HFFc6 (cell line): Measurements from ENCODE around the gene CDK5R1. TPM values are rescaled to one million over a fixed set of nuclear protein-coding genes. Genes with fewer than 3 reads are reported as not detected.

ENCODE experiments used
- DNase-seq: peaks from one replicate; pipeline ENCODE4 v3.0.0-alpha.2; 2018
- H3K27ac Mint-ChIP-seq: 2 replicates; pipeline ENCODE4 v1.8.0; 2020; ENCODE audit warnings: mild to moderate bottlenecking, mixed read lengths
- H3K27me3 Mint-ChIP-seq: 2 replicates; pipeline ENCODE4 v1.8.0; 2021; ENCODE audit warnings: mild to moderate bottlenecking, moderate library complexity, mixed read lengths; ENCODE audit not compliant: insufficient read depth
- H3K36me3 Mint-ChIP-seq: 2 replicates; pipeline ENCODE4 v1.8.0; 2021; ENCODE audit warnings: low read depth, mixed read lengths
- H3K4me1 Mint-ChIP-seq: 2 replicates; pipeline ENCODE4 v1.8.0; 2020; ENCODE audit warnings: low read depth, mixed read lengths
- H3K4me3 Mint-ChIP-seq: 2 replicates; pipeline ENCODE4 v1.8.0; 2020; ENCODE audit warnings: mild to moderate bottlenecking, moderate library complexity, mixed read lengths
- H3K9me3 Mint-ChIP-seq: 2 replicates; pipeline ENCODE4 v1.8.0; 2020; ENCODE audit warnings: mild to moderate bottlenecking, mixed read lengths
- CTCF ChIP-seq: fragments of 200-600 bp; sonication (generic); IDR thresholded peaks from 2 replicates; pipeline ENCODE4 v1.5.0; 2021; ENCODE audit warnings: antibody characterized with exemption, mild to moderate bottlenecking
- total RNA-seq, 6 experiments: library from RNA; stranded (reverse); fragmentation: NEBNext Ultra II Directional; extraction: Animal tissue kit (Norgen Biotek cat#: 25700); gene quantifications; 2 replicates in 1 of 6; 3 replicates in 5 of 6; pipeline ENCODE4 v1.2.3, GENCODE V29; 2021

The CDK5R1 gene
- total RNA-seq, 6 experiments from 2014 or later, result 1.00 to 1.9 (median 1.3) TPM

DNA sequence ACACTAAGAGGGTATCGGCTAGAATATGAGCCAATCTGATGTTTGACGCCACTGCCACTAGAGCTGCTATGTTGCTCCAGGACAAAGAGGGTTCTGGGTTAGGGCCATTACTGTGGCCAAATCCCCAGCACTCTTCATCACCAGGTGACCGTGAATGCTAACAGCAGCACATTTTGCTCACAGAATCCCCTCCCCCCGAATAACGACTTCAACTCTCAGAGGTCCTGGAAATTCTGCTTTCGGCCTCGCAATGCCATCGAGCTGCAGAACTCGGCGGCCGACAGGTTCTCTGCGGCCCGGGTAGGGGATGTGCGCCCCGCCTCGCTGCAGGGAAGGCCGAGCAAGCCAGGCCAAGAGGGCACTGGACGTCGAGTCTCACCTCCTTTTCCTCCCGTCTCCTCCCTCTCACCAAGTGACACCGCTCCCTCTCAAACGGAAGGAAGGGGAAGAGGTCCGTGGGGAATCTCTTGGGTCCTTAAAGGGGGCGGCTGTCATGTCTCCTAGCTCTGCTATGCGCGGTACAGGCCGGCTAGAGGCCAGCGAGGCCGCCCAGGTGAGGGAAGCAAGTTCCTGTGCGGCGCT is 31.9 kb downstream of the CDK5R1 start:
- H3K27ac Mint-ChIP-seq, result no peak overlapping the region
- H3K27me3 Mint-ChIP-seq, result peaks cover 4% of the 10 kb centered on the region; the same call in 1 of the 2 replicates
- peaks cover 21% of the 10 kb centered on the region for H3K4me1 Mint-ChIP-seq
- no peaks in the 10 kb centered on the region for H3K9me3 Mint-ChIP-seq
- no peak for TF ChIP-seq CTCF
- H3K36me3 Mint-ChIP-seq, result no peaks in the 10 kb centered on the region
- H3K4me3 Mint-ChIP-seq, result peak overlapping the region; percentile 84
- no peak for DNase-seq

DNA sequence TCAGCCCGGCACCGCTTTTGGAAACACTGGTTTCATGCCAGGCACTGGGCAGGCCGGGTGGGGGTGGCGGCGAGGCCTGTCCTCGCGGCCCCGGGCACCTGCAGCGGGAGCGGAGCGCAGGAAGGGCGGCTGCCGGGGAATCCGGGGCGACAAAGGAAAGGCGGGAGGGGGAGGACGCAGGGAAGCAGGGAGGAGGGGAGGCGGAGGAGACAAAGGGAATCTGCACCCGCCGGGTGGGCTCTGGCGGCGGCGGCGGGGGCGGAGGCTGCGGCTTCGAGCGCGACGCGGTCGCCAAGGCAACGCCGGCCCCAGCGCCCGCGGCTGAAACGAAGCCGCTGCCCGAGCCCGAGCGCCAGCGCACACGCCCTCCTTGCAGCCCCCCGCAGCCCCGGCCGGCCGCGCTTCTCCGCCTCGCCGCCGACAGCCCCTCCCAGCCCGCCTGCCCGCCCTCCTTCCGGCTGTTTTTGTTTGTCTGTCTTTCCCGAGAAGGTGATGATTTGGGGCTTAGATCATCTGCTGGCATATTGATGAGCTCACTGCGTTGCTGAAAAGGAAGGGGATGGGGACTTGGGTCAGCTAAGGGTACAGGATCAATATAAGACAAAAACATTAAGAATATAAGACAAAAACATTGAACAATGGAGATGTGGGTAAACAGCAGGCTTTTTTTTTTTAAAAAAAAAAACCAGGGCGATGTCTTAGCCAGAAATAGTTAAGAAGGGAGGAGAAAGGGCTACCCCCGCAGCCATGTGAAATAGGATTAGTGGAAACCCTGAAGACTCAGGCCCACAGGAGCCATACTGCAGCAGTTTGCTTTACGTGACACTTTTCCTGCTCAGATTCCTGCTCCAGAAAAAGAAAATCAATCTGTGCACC is 32.7 kb downstream of the CDK5R1 start:
- Mint-ChIP-seq H3K36me3 (no peaks in the 10 kb centered on the region), H3K9me3 (no peaks in the 10 kb centered on the region), H3K27me3 (peaks cover 4% of the 10 kb centered on the region; the same call in 1 of the 2 replicates), H3K4me3 (peak overlapping the region; percentile 84), H3K27ac (peak overlapping the region; percentile 65; the same call in 1 of the 2 replicates), H3K4me1 (peaks cover 21% of the 10 kb centered on the region)
- TF ChIP-seq CTCF, result no peak
- DNase-seq, result peak; percentile 10

DNA sequence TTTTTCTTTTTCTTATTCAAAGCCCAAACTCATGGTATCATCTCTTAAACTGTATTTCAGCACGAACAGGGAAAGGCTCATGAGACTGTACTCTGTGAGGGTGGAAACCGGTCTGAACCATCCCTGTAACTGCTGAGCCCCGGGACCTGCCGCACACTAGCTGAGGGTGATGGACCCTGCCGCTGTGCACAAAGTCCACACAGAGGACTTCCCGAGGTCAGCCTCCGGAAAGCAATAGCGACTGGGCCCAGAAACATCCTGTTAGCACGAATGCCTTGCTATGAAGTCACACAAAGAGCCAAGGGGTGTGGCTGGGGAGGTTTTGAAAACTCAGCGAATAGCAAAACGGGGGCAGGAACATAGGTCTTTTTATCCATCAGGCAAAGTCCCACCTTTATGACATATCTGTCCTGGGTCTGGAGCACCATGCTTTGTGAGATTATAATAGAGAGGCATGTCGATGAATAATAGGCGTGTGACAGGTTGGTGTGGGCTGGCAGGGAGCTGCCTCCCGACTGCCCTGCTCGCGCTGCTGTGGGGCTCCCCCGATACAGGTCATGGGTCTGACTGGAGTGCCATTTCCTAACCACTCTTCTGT is 33.4 kb downstream of the CDK5R1 start:
- DNase-seq, result no peak
- no peak for TF ChIP-seq CTCF
- H3K4me1 Mint-ChIP-seq, result peaks cover 25% of the 10 kb centered on the region
- H3K27ac Mint-ChIP-seq, result peak overlapping the region; percentile 65; the same call in 1 of the 2 replicates
- no peaks in the 10 kb centered on the region for H3K9me3 Mint-ChIP-seq
- H3K27me3 Mint-ChIP-seq, result peaks cover 3% of the 10 kb centered on the region; the same call in 1 of the 2 replicates
- peak overlapping the region; percentile 84 for H3K4me3 Mint-ChIP-seq
- no peaks in the 10 kb centered on the region for H3K36me3 Mint-ChIP-seq

DNA sequence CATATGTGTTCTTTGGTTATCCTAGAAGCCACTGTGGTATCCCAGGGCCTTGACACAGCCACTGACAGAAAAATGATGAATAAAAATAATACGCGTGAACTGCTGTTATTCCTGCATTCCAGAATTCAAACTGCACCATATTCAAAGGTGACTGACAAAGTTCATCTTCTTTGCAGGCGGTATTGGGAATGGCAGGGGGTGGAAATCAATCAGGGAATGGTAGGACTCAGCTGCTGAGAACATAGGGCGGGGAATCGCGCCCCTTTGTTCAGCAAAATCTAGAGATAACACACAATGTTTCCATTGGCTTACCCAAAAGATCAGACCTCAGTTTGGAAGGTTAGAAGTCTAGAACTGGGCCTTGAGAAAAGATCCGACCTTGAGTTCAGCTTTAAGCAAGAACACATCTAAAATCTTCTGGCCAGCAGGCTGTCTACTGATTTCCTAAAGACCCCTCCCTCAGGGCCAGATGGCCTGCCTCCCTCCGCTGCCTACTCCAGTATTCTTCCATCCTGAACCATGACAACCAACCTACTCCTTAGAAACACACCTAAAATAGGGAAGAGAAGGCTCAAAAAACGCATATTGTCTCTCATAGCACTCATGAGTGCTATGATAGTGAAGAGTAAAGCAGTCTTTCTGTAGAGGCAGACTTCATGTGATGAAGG is 34.1 kb downstream of the CDK5R1 start:
- no peaks in the 10 kb centered on the region for H3K36me3 Mint-ChIP-seq
- H3K27me3 Mint-ChIP-seq, result peaks cover 7% of the 10 kb centered on the region; the same call in 1 of the 2 replicates
- H3K4me1 Mint-ChIP-seq, result peaks cover 32% of the 10 kb centered on the region
- TF ChIP-seq CTCF, result no peak
- DNase-seq, result no peak
- no peak overlapping the region for H3K27ac Mint-ChIP-seq
- no peaks in the 10 kb centered on the region for H3K9me3 Mint-ChIP-seq
- H3K4me3 Mint-ChIP-seq, result no peak overlapping the region

DNA sequence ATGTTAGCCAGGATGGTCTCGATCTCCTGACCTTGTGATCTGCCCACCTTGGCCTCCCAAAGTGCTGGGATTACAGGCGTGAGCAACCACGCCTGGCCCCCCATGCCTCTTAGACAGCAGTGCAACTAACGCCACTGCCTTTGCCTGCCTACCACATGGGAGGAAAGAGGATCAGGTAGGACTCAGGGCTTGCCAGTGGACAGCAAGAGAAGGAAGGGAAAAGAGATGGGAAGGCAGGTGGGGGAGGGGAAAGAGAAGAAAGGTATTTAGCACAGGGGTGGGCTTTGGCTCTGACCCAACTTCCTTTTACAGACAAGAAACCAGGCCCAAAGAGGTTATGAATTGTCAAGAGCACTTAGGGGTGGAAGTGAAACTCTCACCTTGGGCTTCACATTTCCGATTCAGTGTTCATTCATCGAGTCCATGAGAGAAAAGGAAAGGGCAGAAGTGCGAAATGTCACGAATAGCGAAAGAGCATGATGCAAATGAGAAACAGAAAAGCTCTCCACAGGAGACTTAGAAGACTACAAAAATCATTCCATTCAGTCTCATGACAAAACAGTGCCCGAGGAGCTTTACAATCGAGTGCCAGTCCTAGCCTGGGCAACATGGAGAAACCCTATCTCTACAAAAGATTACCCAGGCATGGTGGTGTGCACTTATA is 36.4 kb downstream of the CDK5R1 start:
- no peak overlapping the region for H3K27ac Mint-ChIP-seq
- no peak for TF ChIP-seq CTCF
- H3K4me3 Mint-ChIP-seq, result no peak overlapping the region
- H3K36me3 Mint-ChIP-seq, result no peaks in the 10 kb centered on the region
- DNase-seq, result no peak
- peaks cover 33% of the 10 kb centered on the region for H3K4me1 Mint-ChIP-seq
- no peaks in the 10 kb centered on the region for H3K9me3 Mint-ChIP-seq
- peaks cover 18% of the 10 kb centered on the region; the same call in 1 of the 2 replicates for H3K27me3 Mint-ChIP-seq
